Activated T-cell treated with anti-CD3 and anti-CD28 coated beads, Interleukin-2, amount 50 U/mL, for 24 hours (primary cell): ENCODE data around the gene QPCTL.
A peak's percentile ranks its signal among the peaks of the same experiment; 100 is the strongest.

Source experiments
- DNase-seq: peaks from one replicate; pipeline ENCODE4 v3.0.0-alpha.2; 2020
- H3K27ac Mint-ChIP-seq: 2 replicates; pipeline ENCODE4 v1.8.0; 2020; ENCODE audit warnings: mild to moderate bottlenecking, mixed read lengths
- H3K27me3 Mint-ChIP-seq: 2 replicates; pipeline ENCODE4 v1.8.0; 2020; ENCODE audit warnings: mixed read lengths
- H3K36me3 Mint-ChIP-seq: 2 replicates; pipeline ENCODE4 v1.8.0; 2020; ENCODE audit warnings: low read depth, mixed read lengths
- H3K4me1 Mint-ChIP-seq: 2 replicates; pipeline ENCODE4 v1.8.0; 2020; ENCODE audit warnings: low read depth, mixed read lengths
- H3K4me3 Mint-ChIP-seq: 2 replicates; pipeline ENCODE4 v1.8.0; 2020; ENCODE audit warnings: mild to moderate bottlenecking, moderate library complexity, mixed read lengths
- H3K9me3 Mint-ChIP-seq: 2 replicates; pipeline ENCODE4 v1.8.0; 2020; ENCODE audit warnings: mixed read lengths

QPCTL gene

GRCh38 chr19:45691516-45692186 lies 815 bp upstream of the QPCTL start, which contains the start of gene SNRPD2:
Gene SNRPD2 (minus strand): TSS chr19:45691953. CDS start chr19:45691888, 65 bp downstream.
- DNase-seq: no peak
- Mint-ChIP-seq H3K36me3 (peaks cover 80% of the 10 kb centered on the region), H3K27me3 (no peaks in the 10 kb centered on the region), H3K4me3 (peak within 1 kb of the TSS; percentile 90), H3K4me1 (peaks cover 32% of the 10 kb centered on the region), H3K27ac (peak within 1 kb of the TSS; percentile 100), H3K9me3 (no peaks in the 10 kb centered on the region)

GRCh38 chr19:45693106-45693788 lies 781 bp downstream of the QPCTL start:
- peak; percentile 86 for DNase-seq
- Mint-ChIP-seq H3K27me3 (no peaks in the 10 kb centered on the region), H3K4me1 (peaks cover 37% of the 10 kb centered on the region), H3K4me3 (peak overlapping the region; percentile 90), H3K36me3 (peaks cover 79% of the 10 kb centered on the region), H3K27ac (peak overlapping the region; percentile 100), H3K9me3 (no peaks in the 10 kb centered on the region)

GRCh38 chr19:45701676-45702075 lies 9.2 kb downstream of the QPCTL start:
- peak overlapping the region; percentile 11 for H3K27ac Mint-ChIP-seq
- no peaks in the 10 kb centered on the region for H3K27me3 Mint-ChIP-seq
- H3K4me3 Mint-ChIP-seq: no peak overlapping the region
- H3K4me1 Mint-ChIP-seq: peaks cover 8% of the 10 kb centered on the region
- no peak for DNase-seq
- peaks cover 60% of the 10 kb centered on the region for H3K36me3 Mint-ChIP-seq
- no peaks in the 10 kb centered on the region for H3K9me3 Mint-ChIP-seq

- H3K9me3 Mint-ChIP-seq: no peaks in the 10 kb centered on the region
- no peak overlapping the region for H3K4me3 Mint-ChIP-seq
- DNase-seq: no peak
- peaks cover 5% of the 10 kb centered on the region for H3K4me1 Mint-ChIP-seq
- H3K36me3 Mint-ChIP-seq: peaks cover 60% of the 10 kb centered on the region
- no peaks in the 10 kb centered on the region for H3K27me3 Mint-ChIP-seq
- no peak overlapping the region for H3K27ac Mint-ChIP-seq
Measured at GRCh38 chr19:45705115-45705514, 12.6 kb downstream of the QPCTL start.

- Mint-ChIP-seq H3K27me3 (no peaks in the 10 kb centered on the region), H3K27ac (peak overlapping the region; percentile 59), H3K9me3 (no peaks in the 10 kb centered on the region), H3K36me3 (peaks cover 65% of the 10 kb centered on the region), H3K4me3 (no peak overlapping the region), H3K4me1 (peaks cover 9% of the 10 kb centered on the region)
- DNase-seq: no peak
Measured at GRCh38 chr19:45705710-45706415, 13.4 kb downstream of the QPCTL start.

- no peak for DNase-seq
- Mint-ChIP-seq H3K27ac (peak overlapping the region; percentile 47), H3K4me1 (peaks cover 28% of the 10 kb centered on the region), H3K4me3 (no peak overlapping the region), H3K36me3 (peaks cover 50% of the 10 kb centered on the region), H3K9me3 (no peaks in the 10 kb centered on the region), H3K27me3 (no peaks in the 10 kb centered on the region)
Measured at GRCh38 chr19:45710356-45711130, 18.1 kb downstream of the QPCTL start.

- Mint-ChIP-seq H3K4me1 (peaks cover 38% of the 10 kb centered on the region), H3K27me3 (no peaks in the 10 kb centered on the region), H3K27ac (no peak overlapping the region), H3K9me3 (no peaks in the 10 kb centered on the region), H3K36me3 (peaks cover 47% of the 10 kb centered on the region), H3K4me3 (no peak overlapping the region)
- no peak for DNase-seq
Measured at GRCh38 chr19:45711851-45712698, 19.6 kb downstream of the QPCTL start.

GRCh38 chr19:45712699-45713067 lies 20.2 kb downstream of the QPCTL start:
- no peaks in the 10 kb centered on the region for H3K27me3 Mint-ChIP-seq
- H3K27ac Mint-ChIP-seq: no peak overlapping the region
- H3K36me3 Mint-ChIP-seq: peaks cover 49% of the 10 kb centered on the region
- DNase-seq: no peak
- H3K9me3 Mint-ChIP-seq: no peaks in the 10 kb centered on the region
- no peak overlapping the region for H3K4me3 Mint-ChIP-seq
- peaks cover 40% of the 10 kb centered on the region for H3K4me1 Mint-ChIP-seq

GRCh38 chr19:45713141-45713540 lies 20.7 kb downstream of the QPCTL start:
- peaks cover 49% of the 10 kb centered on the region for H3K36me3 Mint-ChIP-seq
- no peak overlapping the region for H3K4me3 Mint-ChIP-seq
- H3K27me3 Mint-ChIP-seq: no peaks in the 10 kb centered on the region
- peaks cover 44% of the 10 kb centered on the region for H3K4me1 Mint-ChIP-seq
- no peak overlapping the region for H3K27ac Mint-ChIP-seq
- no peak for DNase-seq
- no peaks in the 10 kb centered on the region for H3K9me3 Mint-ChIP-seq

GRCh38 chr19:45715139-45715538 lies 22.7 kb downstream of the QPCTL start:
- Mint-ChIP-seq H3K4me3 (no peak overlapping the region), H3K27ac (peak overlapping the region; percentile 48), H3K36me3 (peaks cover 53% of the 10 kb centered on the region), H3K9me3 (no peaks in the 10 kb centered on the region), H3K4me1 (peaks cover 53% of the 10 kb centered on the region), H3K27me3 (no peaks in the 10 kb centered on the region)
- no peak for DNase-seq

GRCh38 chr19:45716359-45717130 lies 24.1 kb downstream of the QPCTL start:
- DNase-seq: no peak
- peaks cover 50% of the 10 kb centered on the region for H3K36me3 Mint-ChIP-seq
- H3K27me3 Mint-ChIP-seq: no peaks in the 10 kb centered on the region

GRCh38 chr19:45717131-45717982 lies 24.9 kb downstream of the QPCTL start:
- peak overlapping the region; percentile 99 for H3K27ac Mint-ChIP-seq
- H3K4me1 Mint-ChIP-seq: peaks cover 50% of the 10 kb centered on the region
- H3K4me3 Mint-ChIP-seq: peak overlapping the region; percentile 93
- H3K27me3 Mint-ChIP-seq: no peaks in the 10 kb centered on the region
- DNase-seq: peak; percentile 96
- H3K9me3 Mint-ChIP-seq: no peaks in the 10 kb centered on the region
- H3K36me3 Mint-ChIP-seq: peaks cover 52% of the 10 kb centered on the region

More at GRCh38 chr19:45716359-45717130, 24.1 kb downstream of the QPCTL start:
- peak overlapping the region; percentile 99 for H3K27ac Mint-ChIP-seq
- no peaks in the 10 kb centered on the region for H3K9me3 Mint-ChIP-seq
- H3K4me1 Mint-ChIP-seq: peaks cover 49% of the 10 kb centered on the region
- peak overlapping the region; percentile 93 for H3K4me3 Mint-ChIP-seq
